HG03045 (cell line): ENCODE measurements around the gene LIPG.
"Not testable (repeated sequence)": the region's sequence is repeated elsewhere in the genome, so short reads cannot be mapped to it uniquely, and the experiment has no call there.

Experiments used
- ATAC-seq: cut with Tn5 transposase; IDR thresholded peaks from one replicate; pipeline ENCODE4 v1.9.1; 2021; ENCODE audit warnings: mild to moderate bottlenecking, moderate library complexity; ENCODE audit not compliant: unreplicated experiment

Gene LIPG

DNA sequence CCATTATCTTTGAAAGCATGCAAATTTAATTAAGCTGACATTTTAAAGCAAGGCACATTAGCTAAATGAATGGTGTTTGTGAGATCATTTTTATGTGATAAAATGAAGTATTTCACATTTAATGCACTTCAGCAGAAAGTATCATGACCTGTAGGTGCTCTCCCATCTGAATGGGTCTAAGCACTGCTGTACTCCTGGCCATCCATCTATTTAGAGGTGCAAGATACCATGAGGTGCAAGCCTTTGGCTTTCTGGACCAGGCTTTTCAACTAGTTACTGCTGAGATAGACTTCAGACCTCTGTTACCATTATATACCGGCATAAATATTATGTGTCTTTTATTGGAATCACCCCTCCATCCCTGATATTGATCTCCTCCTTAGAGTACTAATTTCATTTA lies 15.6 kb upstream of the LIPG start:
- no peak for ATAC-seq

DNA sequence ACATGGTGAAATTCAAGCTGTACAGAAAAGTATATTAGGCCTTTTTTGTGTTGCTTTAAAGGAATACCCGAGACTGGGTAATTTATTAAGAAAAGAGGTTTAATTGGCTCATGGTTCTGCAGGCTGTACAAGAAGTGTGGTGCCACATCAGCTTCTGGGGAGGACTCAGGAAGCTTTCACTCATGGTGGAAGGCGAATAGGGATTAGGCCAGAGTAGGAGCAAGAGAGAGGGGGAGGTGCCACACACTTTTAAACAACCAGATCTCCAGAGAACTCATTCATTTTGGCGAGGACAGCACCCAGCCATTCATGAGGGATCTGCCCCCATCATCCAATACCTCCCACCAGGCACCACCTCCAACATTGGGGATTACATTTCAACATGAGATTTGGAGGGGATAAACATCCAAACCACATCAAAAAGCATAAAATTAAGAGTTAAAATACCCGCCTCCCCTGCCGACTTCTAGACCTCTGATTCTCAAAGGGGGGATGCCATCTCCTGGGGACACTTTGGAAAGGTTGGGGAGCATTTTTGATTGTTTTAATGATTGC lies 15.1 kb upstream of the LIPG start:
- ATAC-seq: no peak

DNA sequence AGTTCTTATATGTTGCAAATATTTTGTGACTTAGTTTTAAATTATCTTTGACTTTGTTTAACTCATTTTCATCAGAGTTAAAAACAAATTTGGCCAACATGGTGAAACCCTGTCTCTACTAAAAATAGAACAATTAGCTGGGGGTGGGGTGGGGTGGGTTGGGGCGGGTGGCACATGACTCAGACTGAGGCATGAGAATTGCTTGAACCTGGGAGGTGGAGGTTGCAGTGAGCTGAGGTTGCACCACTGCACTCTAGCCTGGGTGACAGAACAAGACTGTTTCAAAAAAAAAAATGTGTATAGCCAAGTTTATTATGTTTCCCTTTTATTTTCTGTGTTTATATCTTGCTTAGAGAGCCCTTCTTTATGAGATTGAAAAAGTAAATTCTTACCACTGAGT lies 14.2 kb upstream of the LIPG start:
- no peak for ATAC-seq

DNA sequence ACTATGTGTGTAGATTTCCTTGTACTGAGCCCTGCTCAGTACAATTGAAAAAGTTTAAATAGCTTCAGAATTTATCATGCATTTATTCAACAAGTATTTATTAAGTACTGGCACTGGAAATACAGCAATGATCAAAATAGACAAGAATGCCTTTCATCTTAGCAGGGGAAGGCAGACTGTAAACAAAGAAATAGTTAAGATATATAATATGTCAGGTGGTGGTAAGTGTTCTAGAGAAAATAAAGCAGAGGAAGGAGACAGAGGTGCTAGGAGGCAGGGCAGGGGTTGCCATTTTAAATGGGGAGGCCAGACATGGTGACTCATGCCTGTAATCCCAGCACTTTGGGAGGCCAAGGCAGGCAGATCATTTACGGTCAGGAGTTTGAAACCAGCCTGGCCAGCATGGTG lies 13.6 kb upstream of the LIPG start:
- no peak for ATAC-seq

DNA sequence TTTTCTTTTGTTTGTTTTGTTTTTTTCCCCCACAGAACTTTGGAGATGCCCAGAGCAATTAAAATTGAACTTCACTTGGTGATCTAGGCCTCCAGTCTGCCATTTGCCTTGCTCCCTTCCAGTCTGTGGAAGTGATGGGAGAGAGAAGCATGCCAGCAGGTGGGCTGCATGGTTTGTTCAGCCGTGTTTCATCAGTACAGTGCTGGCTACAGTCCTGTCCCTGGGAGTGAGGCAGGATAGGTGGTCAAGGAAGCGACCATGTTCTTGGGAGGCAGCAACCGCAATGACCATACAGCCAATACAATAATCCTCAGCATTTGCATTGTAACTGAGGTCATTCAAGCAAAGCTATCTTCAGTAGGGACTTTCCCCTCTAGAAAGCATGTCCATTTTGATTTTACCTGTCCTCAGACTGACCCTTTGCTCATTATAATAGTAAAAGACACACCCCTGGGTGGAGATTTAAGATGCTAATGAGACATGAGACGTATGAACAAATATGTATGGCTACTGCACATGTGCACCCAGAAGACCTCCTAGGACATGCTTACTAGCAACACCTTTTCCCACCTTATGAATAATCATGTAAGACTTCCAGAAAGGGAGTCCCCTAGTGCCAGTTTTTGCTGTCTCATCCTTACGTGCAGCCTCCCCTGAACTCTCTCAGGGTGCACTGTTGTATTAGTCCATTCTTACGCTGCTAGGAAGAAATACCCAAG lies 11.1 kb upstream of the LIPG start:
- ATAC-seq: no peak

DNA sequence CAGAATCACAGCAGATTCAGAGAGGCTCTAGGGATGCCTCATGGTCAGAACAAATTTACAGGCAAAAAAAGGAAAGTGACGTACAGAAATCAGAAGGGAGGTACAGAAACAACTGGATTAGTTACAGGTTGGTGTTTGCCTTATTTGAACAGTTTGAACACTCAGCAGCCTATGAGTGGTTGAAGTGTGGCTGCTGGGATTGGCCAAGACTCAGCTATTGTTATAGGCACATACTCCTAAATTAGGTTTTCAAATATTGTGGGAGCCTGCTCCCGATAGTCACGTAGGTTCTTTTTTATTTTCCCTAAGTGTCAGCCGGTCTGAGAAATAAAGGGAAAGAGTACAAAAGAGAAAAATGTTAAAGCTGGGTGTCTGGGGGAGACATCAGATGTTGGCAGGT lies 8.9 kb upstream of the LIPG start:
- ATAC-seq: no peak

DNA sequence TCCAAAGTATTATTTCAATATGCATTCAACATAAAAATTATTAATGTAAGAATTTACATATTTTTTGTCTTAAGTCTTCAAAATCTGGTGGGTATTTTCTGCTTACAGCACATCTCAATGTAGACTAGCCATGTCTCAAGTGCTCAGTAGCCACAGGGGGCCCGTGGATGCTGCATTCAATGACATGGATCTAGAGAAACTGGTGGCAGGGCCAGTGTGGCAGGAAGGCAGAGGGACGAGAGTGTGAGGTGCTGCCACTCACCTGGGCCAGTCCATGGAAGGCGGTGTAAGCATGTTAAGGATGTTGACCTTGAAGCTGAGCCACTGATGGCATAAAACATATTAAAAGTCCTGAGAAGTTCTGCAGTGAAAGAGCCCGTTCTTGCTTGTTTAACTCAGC lies 6.2 kb upstream of the LIPG start:
- no peak for ATAC-seq

DNA sequence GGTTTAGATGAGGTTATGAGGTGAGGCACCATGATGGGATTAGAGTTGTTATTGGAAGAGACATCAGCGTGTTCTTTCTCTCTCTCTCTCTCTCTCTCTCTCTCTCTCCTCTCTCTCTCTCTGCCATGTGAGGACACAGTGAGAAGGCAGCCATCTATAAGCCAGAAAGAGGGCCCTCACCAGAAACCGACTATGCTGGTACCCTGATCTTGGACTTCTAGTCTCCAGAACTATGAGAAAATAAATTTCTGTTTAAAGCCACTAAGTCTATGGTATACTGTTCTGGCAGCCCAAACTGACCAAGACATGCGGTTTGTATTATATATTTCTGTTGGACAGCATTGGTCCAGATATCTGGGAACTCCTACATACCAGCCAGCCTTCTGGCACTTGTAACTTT lies 3.5 kb upstream of the LIPG start:
- ATAC-seq: no peak

DNA sequence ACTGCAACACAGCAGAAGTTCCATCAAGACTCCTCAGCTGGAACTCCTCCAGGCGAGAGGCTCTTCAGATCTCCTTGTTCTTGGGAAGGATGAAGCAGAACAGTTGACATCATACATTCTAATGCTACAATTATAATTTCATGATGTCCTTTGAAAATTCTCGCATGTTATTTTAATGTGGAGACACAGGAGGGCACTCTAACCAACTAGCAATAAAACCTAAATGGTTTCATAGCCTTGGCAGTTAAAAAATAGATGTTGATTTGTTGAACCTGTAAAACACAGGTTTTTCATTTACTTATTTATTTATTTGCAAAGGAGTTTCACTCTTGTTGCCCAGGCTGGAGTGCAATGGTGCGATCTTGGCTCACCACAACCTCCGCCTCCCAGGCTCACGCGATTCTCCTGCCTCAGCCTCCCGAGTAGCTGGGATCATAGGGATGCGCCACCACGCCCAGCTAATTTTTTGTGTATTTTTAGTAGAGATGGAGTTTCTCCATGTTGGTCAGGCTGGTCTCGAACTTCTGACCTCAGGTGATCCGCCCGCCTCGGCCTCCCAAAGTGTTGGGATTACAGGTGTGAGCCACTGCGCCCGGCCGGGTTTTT lies 2.4 kb upstream of the LIPG start:
- ATAC-seq: not testable (repeated sequence)

DNA sequence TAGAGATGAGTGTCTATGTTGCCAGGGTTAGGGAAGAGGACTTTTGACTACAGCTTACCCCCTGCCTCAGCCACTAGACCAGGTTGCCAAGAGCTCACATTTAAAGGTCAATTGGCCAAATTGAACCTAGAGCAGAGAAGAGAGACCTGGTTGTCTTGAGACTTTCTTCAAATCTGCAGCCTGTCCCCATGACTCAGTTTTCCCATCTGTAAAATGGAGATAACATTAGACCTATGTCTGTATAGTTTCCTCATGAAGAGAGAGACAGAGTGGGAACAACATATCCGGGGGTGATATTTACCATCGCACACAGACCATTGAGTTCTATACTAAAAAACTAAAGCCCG lies 1.6 kb upstream of the LIPG start:
- no peak for ATAC-seq

DNA sequence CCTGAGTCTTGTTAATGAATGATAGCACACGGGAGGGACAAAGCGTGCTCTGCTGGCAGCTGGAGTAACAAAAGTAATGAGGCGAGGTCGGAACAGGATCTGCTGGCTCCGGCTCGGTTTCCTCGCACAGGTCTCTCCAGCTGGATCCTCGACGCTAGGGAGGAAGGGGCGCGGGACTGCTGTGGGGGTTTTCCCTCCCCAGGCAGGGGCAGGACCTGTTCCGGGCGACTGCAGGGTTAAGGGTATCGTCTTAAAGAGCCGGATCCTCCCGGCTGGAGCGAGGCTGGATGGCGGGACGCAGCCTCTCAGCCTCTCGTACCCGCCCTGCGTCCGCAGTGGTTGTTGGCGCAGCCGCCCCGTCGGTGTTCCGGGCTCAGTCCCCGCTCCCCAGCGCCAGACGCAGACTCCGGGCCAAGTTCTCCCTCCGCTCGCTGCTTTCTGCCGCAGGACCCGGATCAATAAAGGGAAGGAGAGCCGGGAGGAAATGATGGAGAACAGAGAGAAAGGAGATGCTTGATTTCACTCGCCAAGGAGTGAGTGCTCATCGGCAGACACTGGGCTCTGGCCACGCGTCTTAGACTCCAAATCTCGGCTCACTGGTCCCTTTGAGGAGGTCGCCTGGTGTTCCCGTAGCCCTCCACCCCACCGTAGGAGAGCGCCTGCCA lies 1.1 kb upstream of the LIPG start:
- ATAC-seq: no peak

DNA sequence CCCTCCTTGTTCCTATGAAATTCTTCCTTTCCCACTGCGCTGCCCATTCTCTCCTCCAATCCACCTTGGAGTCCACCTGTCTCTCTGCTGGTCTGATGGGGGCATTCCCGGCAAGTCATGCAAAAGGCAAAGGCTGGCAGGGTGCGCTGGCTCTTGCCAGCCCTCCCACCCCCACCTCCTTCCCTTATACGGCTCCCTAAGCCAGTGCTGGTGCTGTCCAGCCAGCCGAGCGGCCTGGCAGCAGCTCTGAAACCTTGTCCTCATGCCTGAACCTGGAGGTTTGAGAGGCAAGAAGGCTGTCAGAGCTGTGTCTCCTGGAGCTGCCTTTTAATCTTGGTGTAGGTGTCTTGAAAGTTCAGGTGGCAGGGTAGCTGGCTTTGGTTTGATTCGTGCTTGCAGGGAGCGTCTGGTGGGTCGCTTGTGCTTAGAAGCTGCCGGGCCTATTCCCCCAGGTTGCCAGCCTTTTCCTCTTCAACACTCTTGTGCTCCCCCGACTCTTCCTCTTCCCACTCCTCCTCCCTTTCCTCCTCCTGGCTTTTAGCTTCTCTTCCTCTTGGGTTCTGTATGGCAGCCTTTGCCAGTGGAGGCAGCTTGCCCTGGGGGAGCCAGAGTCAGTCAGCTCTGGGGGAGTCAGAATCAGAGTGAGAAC lies 748 bp downstream of the LIPG start:
- ATAC-seq: no peak

DNA sequence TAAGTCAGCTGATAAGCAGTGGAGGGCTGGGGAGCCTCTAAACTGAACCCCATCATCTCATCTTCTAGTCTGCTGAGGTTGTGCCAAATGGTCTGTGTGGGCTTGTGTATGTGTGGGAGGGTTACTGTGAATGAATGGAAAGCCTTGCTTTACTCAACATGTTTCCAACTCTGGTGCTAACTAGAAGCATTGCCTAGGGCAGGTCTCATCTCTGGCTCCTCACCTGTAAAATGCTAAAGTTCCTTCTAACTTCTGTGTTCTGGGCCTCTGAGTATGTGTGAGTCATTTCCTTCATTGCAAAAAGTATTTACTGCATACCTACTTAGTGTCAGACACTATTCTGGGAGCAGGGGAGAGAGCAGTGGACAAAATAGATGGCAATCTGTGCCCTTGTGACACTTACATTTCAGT lies 1.3 kb downstream of the LIPG start:
- no peak for ATAC-seq

DNA sequence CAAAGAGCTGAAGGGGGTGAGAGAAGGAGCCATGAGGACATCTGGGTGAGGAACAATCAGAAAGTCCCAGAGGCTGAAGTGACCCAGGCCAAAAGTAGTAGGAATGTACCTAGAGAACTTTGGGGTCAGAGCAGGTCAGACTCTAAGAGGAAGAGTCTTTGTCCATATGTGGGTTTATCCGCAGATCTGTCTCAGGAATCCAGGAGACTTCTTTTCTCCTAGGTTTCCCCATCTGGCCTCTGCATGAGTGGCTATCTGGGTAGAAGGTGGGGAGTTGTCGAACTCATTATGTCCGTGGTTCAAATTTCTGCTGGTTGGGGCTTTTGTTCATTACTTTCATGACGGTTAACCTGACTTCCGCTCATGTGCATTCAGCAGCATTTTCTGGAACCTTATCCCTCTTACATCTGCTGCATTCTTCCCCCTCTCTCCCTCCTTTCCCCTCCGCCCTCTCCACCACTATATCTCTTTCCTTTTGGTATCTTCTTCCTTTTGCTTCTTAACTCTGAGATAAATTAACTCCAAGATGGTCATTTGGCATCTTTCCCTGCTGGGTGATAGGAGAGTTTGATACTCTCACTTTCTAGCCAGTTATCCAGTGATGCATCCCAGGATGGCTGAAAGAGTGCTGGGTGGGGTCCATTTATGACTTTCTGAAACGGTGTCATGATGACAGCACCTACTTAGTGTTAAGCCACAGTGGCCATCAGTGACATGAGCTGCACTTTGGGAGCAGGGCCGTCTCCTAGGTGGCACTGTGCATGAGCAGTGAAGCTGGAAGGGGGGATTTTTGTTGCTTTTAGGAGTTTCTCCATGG lies 2.1 kb downstream of the LIPG start:
- no peak for ATAC-seq

DNA sequence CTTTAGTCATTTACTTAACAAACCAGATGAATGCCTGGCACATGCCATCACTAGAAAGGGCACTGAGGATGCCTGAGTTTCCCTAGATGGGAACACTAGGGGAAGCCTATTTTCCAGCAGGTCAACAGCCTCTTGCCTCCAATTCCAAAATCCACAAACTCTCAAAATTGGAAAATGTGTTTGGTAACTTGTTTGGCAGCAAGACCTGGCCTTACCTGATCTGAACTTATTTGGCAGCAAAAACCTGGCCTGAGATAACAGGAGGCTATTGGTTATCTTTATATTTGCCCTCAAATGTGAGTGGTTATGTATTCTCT lies 2.6 kb downstream of the LIPG start:
- no peak for ATAC-seq

DNA sequence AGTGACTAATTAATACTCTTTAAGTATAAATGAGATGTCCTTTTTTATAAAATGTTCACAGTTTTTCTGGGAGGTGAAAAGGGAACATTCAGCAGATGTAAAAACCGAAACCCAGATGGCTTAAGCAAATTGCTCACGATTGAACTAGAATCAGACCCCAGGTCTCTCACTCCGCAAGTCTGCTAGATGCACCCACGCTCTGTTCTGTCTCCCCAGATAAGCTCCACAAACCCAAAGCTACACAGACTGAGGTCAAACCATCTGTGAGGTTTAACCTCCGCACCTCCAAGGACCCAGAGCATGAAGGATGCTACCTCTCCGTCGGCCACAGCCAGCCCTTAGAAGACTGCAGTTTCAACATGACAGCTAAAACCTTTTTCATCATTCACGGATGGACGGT lies 3.2 kb downstream of the LIPG start:
- no peak for ATAC-seq

DNA sequence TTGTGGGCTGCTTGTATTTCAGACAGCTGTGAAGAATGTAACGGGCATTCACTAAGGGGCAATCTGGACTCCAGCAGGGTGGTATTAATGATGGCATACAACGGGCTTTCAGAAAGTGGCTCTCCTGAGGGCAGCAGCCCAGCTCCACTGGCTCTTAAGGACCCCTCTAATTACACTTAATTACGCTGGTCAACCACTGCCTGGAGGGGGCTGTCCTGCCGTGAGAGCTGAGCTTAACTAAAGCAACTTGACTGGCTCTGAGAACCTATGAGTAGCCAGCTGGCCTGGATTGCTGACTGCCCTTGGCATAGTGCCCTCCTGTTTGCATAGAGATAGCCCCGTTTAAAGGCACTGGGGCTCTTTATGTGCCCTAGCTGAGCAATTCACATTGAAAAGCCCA lies 3.8 kb downstream of the LIPG start:
- ATAC-seq: no peak

DNA sequence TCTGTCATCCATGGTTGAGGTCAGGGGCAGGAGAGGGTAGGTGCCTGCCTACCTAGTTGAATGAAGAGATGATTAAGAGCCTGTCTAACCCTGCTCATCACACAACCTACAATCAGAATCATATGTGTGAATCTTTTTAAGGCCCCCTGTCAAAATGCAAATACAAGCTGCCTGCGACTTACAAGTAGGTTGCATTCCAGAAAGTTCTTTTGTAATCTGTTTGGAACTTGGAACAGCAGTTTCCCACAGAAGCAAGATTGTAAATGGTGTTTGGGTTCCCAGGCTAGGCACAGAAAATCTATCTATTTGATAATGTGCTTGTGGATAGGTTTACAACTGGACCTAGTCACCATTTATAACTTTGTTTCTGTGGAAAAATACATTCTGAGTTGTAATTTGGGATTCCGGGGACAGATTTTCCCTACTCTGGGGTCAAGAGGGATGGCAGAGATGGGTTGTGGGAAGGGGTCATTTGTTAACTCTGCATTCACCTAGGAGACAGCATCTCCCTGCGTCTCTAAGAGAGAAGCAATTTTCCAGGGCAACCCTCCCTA lies 4.4 kb downstream of the LIPG start:
- no peak for ATAC-seq

DNA sequence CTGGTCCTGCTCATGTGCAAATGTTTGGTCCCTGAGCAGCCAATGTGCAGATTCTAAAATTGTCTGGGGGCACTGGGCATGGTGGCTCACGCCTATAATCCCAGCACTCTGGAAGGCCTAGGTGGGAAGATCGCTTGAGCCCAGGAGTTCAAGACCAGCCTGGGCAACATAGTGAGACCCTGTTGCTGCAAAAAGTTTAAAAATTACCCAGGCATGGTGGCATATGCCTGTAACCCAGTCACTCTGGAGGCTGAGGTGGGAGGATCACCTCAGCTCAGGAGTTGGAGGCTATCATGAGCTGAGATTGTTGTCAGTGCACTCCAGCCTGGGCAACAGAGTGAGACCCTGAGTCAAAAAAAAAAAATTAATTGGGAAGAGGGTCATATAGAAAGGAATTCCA lies 5.1 kb downstream of the LIPG start:
- ATAC-seq: no peak

DNA sequence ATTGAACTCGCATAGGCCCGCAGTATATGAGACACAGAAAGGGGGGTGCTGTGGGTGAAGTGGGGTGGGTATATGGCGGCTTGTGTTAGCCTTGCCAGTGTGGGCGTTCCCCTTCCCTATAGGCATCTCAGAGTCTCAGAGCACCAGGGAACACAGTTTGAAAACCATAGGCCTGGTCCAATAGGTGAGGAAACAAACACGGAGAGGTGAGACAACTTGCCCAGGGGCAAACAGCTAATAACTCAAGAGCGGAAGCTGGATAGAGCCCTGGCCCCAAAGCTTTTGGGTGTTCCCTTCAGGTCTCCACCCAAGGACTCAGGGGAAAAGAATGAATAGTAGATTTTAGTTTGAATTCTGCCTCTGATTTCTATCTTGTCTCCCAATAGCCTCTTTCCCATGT lies 7.9 kb downstream of the LIPG start:
- no peak for ATAC-seq

DNA sequence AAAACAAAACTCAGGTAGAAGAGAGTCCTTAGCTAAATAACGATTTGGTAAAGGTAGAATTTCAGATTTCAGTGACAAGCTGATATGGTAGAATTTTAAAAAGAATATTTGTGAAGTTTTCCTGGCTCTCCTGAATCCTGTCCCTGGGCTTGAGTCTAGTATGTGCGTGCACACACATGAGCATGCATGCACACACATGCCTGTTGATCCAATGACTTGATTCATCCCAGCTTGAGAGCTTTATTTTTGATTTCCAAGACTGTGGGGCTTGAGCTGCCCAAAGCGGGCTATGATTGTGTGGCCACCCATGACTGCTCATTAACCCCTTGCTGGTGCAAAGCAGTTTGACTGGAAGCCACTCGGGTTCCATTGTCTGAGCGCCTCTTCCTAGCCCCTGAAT lies 9.0 kb downstream of the LIPG start:
- ATAC-seq: no peak
